Measurements from ENCODE around the gene CYBRD1. TPM values are rescaled to one million over a fixed set of nuclear protein-coding genes. Genes with fewer than 3 reads are reported as not detected.
A peak's percentile ranks its signal among the peaks of the same experiment; 100 is the strongest.

CYBRD1 gene
- total and polyA plus RNA-seq, 4 donors, result 25.2 to 488 (median 71.4) TPM

GRCh38 chr2:171521361-171522051, 768 bp upstream of the CYBRD1 start:
- ATAC-seq (ENCODE audit: insufficient read depth, low FRiP score) (no peak), DNase-seq (peak in 1 of 3 donors; percentile 52)
- 66 to 68% methylated on average over 5 of the region's 5 CpGs for WGBS, 2 donors
- Histone ChIP-seq H3K27ac (ENCODE audit: low read depth in 1 of 2, low read length in 1 of 2) (peak overlapping the region; percentile 52 to 61), H3K9me3 (ENCODE audit: control insufficient read depth in 4 of 4, insufficient read depth in 3 of 4, low read length in 3 of 4) (no peaks in the 10 kb centered on the region), H3K4me3 (peak overlapping the region; percentile 82), H3K27me3 (ENCODE audit: control insufficient read depth in 3 of 3, insufficient read depth in 3 of 3, low read length in 2 of 3) (peaks cover 0 to 3% (median 0%) of the 10 kb centered on the region in 3 donors), H3K9ac (ENCODE audit: insufficient read depth in 1 of 2, low read length in 2 of 2) (peak overlapping the region in 1 of 2 donors; percentile 72), H3K36me3 (ENCODE audit: control insufficient read depth in 4 of 4, insufficient read depth in 4 of 4, low read length in 4 of 4) (no peaks in the 10 kb centered on the region), H3K4me1 (ENCODE audit: control insufficient read depth in 5 of 5, insufficient read depth in 5 of 5, low read length in 5 of 5) (peaks cover 0 to 14% (median 5%) of the 10 kb centered on the region in 5 donors)
- TF ChIP-seq CTCF (IDR thresholded peaks at IDR 0.05; ENCODE audit: control extremely low read depth, extremely low read depth), result no peak

- Histone ChIP-seq H3K36me3 (ENCODE audit: control insufficient read depth in 4 of 4, insufficient read depth in 4 of 4, low read length in 4 of 4) (no peaks in the 10 kb centered on the region), H3K9ac (ENCODE audit: insufficient read depth in 1 of 2, low read length in 2 of 2) (peak overlapping the region in 1 of 2 donors; percentile 91), H3K4me3 (peak overlapping the region; percentile 82), H3K27ac (ENCODE audit: low read depth in 1 of 2, low read length in 1 of 2) (peak overlapping the region; percentile 64 to 91), H3K27me3 (ENCODE audit: control insufficient read depth in 3 of 3, insufficient read depth in 3 of 3, low read length in 2 of 3) (peaks cover 0 to 3% (median 0%) of the 10 kb centered on the region in 3 donors), H3K4me1 (ENCODE audit: control insufficient read depth in 5 of 5, insufficient read depth in 5 of 5, low read length in 5 of 5) (peaks cover 0 to 14% (median 5%) of the 10 kb centered on the region in 5 donors), H3K9me3 (ENCODE audit: control insufficient read depth in 4 of 4, insufficient read depth in 3 of 4, low read length in 3 of 4) (no peaks in the 10 kb centered on the region)
- 1% methylated on average over 18 to 29 of the region's 29 CpGs for WGBS, 2 donors
- ATAC-seq (ENCODE audit: insufficient read depth, low FRiP score) (peak; percentile 15), DNase-seq (peak in 1 of 3 donors; percentile 51)
- TF ChIP-seq CTCF (IDR thresholded peaks at IDR 0.05; ENCODE audit: control extremely low read depth, extremely low read depth), result no peak
Observed at GRCh38 chr2:171522788-171523087, 464 bp downstream of the CYBRD1 start.

DNA sequence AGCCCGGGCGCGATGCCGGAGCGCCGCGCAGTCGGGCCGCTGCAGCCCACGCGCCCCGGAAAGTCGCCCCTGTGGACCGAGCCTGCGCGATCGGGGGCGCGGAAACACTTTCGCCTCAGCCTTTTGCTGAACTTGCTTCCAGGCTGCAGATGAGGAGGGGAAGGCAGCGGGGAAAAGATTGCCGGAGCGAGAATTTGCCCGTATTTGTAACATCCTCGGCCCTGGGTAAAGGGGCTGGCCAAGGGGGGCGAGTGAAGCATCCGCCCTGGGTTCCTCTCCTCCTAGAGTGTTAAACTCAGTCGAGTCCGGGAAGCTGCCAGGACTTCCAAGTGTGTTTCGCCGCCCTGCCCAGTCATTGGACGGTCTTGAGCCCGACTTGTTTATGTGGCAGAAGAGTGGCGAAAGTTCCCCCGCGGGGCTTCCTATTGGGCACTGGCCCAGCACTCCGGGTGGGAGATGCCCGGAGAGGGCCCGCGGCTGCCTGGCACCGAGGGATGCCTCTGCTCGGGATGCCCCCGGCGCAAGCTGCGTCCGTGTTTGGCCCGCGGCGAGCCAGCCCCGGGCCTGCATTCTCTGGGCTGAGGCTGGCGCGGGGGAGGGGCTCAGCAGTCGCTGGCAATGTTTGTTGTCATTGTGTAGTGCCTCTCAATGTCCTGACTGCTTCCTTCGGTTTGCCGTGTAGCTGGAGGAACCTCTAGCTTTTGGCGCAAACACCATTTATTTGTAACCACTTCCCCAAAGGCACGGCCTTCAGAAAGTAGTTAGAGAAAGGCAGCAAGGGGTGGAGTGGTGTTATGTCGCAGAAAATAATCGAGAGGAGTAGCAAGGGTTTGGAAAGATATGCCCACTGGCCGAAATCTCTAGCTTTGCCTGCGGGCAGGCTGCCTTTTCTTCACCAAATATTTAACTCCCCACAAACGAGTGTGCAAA, 1.1 kb downstream of the CYBRD1 start:
- H3K4me1 ChIP-seq (ENCODE audit: control insufficient read depth in 5 of 5, insufficient read depth in 5 of 5, low read length in 5 of 5), result peaks cover 0 to 14% (median 5%) of the 10 kb centered on the region in 5 donors
- peaks cover 0 to 3% (median 0%) of the 10 kb centered on the region in 3 donors for H3K27me3 ChIP-seq (ENCODE audit: control insufficient read depth in 3 of 3, insufficient read depth in 3 of 3, low read length in 2 of 3)
- H3K27ac ChIP-seq (ENCODE audit: low read depth in 1 of 2, low read length in 1 of 2), result peak overlapping the region; percentile 64 to 91
- peak overlapping the region; percentile 48 to 91 for H3K9ac ChIP-seq (ENCODE audit: insufficient read depth in 1 of 2, low read length in 2 of 2)
- peak; percentile 63 for ATAC-seq (ENCODE audit: insufficient read depth, low FRiP score)
- no peaks in the 10 kb centered on the region for H3K36me3 ChIP-seq (ENCODE audit: control insufficient read depth in 4 of 4, insufficient read depth in 4 of 4, low read length in 4 of 4)
- no peaks in the 10 kb centered on the region for H3K9me3 ChIP-seq (ENCODE audit: control insufficient read depth in 4 of 4, insufficient read depth in 3 of 4, low read length in 3 of 4)
- TF ChIP-seq CTCF (IDR thresholded peaks at IDR 0.05; ENCODE audit: control extremely low read depth, extremely low read depth), result no peak
- peak overlapping the region; percentile 82 for H3K4me3 ChIP-seq
- 0 to 1% methylated on average over 62 of the region's 62 CpGs for WGBS, 2 donors
- peak; percentile 87 to 91 (median 91) for DNase-seq
